ENCODE results near the gene SLC38A11. TPM values are rescaled to one million over a fixed set of nuclear protein-coding genes. Genes with fewer than 3 reads are reported as not detected.

SLC38A11 gene
- total and polyA plus RNA-seq, 2 of the 8 experiments (the other 6 are each of a cell fraction or from before 2014, with no cell fraction given) = not detected

DNA sequence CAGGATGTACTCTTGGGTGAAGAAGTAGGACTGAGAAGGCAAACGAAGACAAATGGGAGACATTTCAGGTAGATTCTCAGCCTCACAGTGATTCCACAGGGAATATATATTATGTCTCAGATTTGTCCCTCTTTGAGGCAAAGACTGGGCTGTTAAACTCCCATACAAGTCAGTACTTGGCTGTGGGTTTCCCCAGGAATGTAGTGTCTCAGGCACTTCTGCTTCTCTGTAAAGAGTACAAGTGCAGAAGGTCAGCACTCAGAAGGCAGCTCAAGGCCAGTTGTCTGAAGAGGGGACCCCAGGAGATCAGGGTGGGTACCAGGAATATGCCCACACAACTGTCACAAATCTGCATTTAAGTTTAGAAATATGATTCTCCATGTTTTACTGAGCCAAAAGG is 73.8 kb downstream of the SLC38A11 start (continued):
- TF ChIP-seq, protein P1, sequence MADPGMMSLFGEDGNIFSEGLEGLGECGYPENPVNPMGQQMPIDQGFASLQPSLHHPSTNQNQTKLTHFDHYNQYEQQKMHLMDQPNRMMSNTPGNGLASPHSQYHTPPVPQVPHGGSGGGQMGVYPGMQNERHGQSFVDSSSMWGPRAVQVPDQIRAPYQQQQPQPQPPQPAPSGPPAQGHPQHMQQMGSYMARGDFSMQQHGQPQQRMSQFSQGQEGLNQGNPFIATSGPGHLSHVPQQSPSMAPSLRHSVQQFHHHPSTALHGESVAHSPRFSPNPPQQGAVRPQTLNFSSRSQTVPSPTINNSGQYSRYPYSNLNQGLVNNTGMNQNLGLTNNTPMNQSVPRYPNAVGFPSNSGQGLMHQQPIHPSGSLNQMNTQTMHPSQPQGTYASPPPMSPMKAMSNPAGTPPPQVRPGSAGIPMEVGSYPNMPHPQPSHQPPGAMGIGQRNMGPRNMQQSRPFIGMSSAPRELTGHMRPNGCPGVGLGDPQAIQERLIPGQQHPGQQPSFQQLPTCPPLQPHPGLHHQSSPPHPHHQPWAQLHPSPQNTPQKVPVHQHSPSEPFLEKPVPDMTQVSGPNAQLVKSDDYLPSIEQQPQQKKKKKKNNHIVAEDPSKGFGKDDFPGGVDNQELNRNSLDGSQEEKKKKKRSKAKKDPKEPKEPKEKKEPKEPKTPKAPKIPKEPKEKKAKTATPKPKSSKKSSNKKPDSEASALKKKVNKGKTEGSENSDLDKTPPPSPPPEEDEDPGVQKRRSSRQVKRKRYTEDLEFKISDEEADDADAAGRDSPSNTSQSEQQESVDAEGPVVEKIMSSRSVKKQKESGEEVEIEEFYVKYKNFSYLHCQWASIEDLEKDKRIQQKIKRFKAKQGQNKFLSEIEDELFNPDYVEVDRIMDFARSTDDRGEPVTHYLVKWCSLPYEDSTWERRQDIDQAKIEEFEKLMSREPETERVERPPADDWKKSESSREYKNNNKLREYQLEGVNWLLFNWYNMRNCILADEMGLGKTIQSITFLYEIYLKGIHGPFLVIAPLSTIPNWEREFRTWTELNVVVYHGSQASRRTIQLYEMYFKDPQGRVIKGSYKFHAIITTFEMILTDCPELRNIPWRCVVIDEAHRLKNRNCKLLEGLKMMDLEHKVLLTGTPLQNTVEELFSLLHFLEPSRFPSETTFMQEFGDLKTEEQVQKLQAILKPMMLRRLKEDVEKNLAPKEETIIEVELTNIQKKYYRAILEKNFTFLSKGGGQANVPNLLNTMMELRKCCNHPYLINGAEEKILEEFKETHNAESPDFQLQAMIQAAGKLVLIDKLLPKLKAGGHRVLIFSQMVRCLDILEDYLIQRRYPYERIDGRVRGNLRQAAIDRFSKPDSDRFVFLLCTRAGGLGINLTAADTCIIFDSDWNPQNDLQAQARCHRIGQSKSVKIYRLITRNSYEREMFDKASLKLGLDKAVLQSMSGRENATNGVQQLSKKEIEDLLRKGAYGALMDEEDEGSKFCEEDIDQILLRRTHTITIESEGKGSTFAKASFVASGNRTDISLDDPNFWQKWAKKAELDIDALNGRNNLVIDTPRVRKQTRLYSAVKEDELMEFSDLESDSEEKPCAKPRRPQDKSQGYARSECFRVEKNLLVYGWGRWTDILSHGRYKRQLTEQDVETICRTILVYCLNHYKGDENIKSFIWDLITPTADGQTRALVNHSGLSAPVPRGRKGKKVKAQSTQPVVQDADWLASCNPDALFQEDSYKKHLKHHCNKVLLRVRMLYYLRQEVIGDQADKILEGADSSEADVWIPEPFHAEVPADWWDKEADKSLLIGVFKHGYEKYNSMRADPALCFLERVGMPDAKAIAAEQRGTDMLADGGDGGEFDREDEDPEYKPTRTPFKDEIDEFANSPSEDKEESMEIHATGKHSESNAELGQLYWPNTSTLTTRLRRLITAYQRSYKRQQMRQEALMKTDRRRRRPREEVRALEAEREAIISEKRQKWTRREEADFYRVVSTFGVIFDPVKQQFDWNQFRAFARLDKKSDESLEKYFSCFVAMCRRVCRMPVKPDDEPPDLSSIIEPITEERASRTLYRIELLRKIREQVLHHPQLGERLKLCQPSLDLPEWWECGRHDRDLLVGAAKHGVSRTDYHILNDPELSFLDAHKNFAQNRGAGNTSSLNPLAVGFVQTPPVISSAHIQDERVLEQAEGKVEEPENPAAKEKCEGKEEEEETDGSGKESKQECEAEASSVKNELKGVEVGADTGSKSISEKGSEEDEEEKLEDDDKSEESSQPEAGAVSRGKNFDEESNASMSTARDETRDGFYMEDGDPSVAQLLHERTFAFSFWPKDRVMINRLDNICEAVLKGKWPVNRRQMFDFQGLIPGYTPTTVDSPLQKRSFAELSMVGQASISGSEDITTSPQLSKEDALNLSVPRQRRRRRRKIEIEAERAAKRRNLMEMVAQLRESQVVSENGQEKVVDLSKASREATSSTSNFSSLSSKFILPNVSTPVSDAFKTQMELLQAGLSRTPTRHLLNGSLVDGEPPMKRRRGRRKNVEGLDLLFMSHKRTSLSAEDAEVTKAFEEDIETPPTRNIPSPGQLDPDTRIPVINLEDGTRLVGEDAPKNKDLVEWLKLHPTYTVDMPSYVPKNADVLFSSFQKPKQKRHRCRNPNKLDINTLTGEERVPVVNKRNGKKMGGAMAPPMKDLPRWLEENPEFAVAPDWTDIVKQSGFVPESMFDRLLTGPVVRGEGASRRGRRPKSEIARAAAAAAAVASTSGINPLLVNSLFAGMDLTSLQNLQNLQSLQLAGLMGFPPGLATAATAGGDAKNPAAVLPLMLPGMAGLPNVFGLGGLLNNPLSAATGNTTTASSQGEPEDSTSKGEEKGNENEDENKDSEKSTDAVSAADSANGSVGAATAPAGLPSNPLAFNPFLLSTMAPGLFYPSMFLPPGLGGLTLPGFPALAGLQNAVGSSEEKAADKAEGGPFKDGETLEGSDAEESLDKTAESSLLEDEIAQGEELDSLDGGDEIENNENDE (IDR thresholded peaks at IDR 0.05; ENCODE audit: insufficient replicate concordance, low read length) = no peak
- no peak for TF ChIP-seq SP1 (IDR thresholded peaks at IDR 0.05; ENCODE audit: low read depth, low read length)
- no peak for TF ChIP-seq RXRA (IDR thresholded peaks at IDR 0.05; ENCODE audit: insufficient read depth, low read depth, low read length)
- no peak for TF ChIP-seq CEBPB (IDR thresholded peaks at IDR 0.05; ENCODE audit: low read depth, low read length)

All from H1 (cell line).